Lung microvascular endothelial cell (primary cell): ENCODE measurements around the gene LRRC27. TPM values are rescaled to one million over a fixed set of nuclear protein-coding genes. Genes with fewer than 3 reads are reported as not detected.

Experiments used
- DNase-seq, 2 donors: peaks; one replicate each; pipeline versions ENCODE4 v3.0.0 to v3.0.0-alpha.2; 2010; ENCODE audit warnings: low read depth in 2 of 2
- total RNA-seq: library from RNA; depleted of rRNA; stranded (reverse); fragments of >200 nt; gene quantifications from 2 replicates; pipeline ENCODE4 v1.2.1, GENCODE V29; 2014

Gene LRRC27
- total RNA-seq, 1 donor from 2014 or later = 6.2 TPM

DNA sequence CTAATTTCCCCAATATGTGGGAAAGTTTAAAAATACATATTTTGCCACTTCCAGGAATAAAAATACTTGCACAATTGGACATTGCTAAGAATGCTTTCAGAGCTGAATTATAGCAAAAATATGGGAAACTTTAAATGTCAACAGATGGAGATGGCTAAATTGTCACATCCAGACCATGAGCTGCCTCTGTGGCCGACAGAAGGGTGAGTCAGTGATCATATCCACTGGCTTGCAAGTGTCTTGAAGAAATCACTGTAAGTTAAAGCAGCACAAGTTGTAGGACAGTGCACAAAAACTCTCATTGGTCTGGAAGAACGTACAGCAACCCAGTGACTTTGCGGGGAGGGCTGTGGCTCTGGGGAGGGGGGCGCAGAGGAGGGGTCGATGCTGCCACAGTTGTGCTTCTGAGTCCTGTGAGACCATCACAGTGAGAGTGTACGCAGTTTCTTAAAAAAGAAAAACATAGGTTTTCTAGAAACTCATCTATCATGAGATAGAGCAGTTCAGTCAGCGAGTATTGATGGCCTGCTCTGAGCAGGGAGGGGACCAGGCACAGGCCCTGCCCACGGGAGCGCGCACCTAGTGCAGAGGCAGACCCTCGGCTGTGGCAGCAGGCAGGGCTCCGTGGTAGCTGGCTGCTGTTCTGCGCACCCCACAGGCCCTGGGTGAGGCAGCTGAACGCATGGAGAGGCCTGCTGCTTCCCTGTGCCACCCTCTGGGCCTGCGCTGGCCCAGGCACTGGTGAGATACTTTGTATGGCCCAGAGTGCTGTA, 25.5 kb downstream of the LRRC27 start:
- DNase-seq = no peak

DNA sequence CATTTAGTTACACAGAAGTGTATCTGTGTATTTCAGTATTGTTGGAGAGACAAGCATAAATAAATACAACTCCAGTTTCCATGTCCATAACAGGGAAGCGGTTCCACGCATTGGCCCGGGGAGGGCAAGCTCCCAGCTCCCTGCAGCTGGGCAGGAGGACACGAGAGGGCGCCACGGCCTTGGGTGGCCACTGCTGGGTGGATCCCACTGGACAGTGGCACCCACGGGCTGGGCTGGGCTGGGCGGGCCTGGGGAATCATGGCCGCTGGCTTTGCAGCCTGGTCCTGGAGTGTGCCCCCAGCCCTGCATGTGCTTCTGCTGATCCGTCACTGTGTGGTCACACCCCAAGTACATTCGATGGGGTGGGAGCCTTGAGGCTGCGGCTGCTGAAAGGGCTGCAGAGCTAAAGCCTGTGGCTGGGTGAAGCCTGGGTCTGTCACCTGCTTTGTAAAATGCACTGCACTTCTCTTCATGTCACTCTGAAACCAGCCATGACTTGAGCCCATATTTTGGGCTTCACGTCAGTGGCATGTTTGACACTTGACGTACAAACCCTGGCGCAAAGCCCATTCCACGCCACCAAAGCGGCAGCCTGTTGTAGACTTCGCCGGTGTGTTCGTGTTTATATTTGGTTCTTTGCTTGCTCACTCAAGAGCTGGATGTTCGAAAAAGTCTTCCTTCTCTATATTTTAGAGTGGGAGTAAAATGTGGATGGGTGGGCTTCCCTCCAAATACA, 27.5 kb downstream of the LRRC27 start:
- no peak for DNase-seq

- DNase-seq = no peak
Observed at GRCh38 chr10:132360766-132361447, 28.9 kb downstream of the LRRC27 start.

GRCh38 chr10:132361581-132362101, 29.6 kb downstream of the LRRC27 start:
- no peak for DNase-seq

GRCh38 chr10:132362151-132362611, 30.2 kb downstream of the LRRC27 start:
- DNase-seq = no peak

DNA sequence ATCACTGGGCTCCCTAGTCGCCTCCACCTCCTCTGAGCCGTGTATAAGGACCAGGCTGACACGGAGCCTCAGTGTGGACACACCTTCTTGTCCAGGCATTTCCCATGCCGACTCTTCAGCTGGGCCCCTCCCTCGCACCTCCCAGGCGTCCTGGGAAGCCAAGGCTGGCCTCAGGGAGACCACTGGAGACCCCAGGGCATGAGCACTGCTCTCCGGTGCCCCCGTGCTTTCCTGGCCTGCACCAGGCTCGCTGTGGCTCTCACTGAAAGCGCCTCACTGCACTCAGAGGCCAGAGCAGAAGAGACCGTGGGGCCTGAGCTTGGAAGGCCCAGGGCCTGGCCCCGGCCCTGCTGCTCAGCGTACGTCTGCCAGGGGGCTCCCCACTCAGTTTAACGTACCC, 31.4 kb downstream of the LRRC27 start:
- no peak for DNase-seq

DNA sequence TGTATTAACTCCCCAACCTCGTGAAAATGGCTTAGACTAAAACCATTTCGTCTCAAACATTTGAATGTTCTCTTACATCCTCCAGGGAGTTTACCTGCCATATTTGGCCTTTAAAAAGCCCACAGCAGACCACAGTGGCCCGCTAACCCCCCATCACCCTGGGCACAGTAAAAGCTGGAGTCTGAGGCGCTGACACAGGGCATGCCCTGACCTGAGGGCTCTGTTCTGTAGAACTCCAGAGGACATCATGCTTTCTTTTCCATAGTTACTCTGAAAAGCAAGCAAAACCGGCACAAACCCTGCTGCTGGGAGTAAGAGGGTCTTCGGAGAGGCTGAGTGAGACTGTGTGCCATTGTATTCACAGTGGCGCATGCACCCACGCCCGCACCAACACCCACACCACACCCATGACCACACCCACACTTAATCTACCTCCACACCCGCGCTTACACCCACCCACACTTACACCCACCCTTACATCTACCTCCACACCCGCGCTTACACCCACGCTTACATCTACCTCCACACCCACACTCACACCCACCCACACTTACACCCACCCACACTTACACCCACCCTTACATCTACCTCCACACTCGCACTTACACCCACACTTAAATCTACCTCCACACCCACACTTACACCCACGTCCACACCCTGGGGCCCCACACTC, 32.1 kb downstream of the LRRC27 start:
- DNase-seq = peak; percentile 48 to 69

DNA sequence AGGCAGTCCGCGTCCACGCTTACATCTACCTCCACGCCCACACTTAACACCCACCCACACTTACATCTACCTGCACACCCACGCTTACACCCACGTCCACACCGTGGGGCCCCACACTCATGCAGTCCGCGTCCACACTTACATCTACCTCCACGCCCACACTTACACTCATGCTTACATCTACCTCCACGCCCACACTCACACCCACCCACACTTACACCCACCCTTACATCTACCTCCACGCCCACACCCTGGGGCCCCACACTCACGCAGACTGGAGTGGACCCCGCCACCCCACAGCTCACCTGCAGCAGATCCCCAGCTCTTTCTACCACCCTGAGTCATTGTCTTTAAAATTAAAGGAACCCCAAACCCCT, 32.6 kb downstream of the LRRC27 start:
- peak in 1 of 2 donors; percentile 26 for DNase-seq

DNA sequence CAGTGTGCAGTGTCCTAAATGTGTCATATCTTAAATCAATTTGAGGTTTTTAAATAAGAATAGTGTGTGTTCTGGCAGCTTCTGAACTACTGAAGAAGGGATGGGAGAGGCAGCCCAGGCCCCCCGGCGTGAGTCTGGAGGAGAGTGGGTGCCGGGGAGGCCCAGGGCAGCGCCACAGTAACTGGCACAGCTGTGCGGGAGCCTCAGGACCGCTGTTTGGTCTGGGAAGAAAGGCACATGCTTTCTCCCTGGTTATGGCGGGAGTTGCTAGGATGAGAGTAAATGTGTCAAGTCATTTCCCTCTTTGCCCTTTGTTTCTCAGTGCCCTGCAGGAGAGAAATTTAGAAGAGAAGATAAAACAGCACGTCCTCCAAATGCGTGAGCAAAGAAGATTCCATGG, 33.1 kb downstream of the LRRC27 start:
- DNase-seq = no peak

GRCh38 chr10:132366006-132366405, 34.0 kb downstream of the LRRC27 start:
- no peak for DNase-seq

DNA sequence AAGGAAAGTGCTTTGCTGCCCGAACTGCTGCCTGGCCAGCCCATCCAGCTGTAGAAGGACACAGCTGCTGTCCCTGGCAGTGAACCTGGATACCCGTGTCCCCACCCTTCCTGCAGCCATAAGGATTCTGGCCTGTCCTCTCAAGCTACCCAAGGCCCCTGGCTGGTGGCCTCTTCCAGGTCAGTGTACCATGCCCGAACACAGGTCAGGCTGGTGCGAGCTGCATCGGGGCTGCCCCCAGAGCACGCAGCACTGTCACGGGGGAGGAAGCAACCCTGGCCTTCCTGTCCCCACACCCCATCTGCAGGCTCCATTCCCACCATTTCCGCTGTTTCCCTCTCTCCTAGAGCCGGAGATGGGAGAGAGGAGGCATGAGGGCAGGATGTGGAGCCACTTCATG, 34.5 kb downstream of the LRRC27 start:
- DNase-seq = no peak

DNA sequence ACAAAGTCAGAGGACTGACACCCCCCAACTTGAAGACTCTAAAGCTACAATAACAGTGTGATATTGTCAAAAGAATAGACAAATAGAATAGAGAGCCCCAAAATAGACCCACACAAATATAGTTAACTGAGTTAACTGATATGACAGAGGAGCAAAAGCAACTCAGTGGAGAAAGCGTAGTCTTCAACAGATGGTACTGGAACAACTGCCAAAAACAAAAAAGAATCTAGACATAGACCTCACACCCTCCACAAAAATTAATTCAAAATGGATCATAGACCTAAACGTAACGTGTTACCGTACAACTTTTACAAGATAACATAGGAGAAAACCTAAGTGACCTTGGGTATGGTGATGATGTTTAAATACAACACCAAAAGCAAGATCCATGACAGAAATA, 36.4 kb downstream of the LRRC27 start:
- no peak for DNase-seq

GRCh38 chr10:132368881-132369635, 37.1 kb downstream of the LRRC27 start:
- DNase-seq = no peak

DNA sequence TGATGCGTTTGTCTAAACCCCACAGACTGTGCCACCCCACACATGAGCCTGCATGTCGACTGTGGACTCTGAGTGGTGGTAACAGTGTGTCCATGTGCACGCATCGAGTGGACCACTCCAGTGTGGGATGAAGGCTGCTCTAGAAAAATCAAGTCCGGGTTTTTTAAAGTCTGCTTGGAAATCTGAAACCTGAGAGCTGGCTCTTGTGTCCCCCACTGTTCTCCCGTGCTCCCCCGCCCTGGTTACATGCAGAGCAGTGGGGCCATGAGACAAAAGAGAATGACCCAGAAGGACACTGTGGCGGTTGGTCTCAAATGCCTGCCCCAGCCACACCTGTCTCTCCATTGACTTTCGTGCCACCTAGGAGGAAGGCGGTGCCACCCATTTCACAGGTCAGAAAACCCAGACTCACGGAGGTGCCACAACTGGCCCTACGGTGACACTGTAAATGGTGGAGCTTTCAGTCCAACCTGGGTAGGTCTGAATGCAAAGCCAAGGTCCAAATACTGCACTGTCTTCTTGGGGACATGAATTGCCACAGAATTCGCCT, 37.7 kb downstream of the LRRC27 start:
- DNase-seq = no peak

DNA sequence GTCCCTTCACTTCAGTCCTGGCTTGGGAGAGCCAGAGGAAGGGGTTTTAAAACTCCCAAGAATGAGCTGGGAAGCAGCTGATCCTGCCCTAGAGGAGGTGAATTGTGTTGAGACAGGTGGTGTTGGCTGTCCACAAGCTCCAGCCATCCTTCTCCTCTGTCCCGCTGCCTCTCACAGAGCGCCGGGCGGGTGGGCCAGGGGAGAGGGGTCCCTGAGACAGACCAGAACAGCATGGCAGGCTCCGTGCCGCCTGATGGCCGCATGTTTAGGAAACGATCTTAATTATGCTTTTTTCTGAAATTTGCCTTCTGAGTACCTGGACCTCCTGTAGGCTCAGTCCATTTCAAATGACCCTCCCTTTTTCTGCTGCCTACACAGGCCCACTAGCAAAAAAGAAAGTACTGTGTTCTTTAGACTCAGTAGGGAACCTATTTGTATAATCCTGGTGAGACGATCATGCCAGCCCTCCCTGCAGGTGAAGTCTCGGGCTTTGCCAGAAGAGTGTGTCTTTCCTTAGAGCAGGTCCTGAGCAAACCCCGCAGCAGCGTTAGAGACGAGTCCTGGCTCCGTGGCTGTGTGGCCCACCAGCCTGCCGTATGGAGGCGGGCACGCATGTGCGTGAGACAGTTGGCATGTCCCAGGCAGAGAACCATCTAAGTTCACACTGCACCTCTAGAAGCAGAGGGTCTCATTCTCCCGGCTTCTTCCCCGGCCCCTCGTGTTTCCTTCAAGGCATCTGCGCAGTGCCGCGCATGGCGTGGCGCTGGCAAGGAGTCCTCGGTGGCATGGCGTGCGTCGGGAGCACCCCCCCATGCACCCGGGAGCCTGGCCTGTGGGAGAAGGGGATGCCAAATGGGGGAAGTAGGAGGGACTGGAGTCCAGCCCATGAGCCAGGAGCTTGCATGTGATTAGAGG, 38.7 kb downstream of the LRRC27 start:
- DNase-seq = no peak

GRCh38 chr10:132371641-132372081, 39.7 kb downstream of the LRRC27 start:
- DNase-seq = no peak

GRCh38 chr10:132372516-132373095, 40.6 kb downstream of the LRRC27 start:
- no peak for DNase-seq

DNA sequence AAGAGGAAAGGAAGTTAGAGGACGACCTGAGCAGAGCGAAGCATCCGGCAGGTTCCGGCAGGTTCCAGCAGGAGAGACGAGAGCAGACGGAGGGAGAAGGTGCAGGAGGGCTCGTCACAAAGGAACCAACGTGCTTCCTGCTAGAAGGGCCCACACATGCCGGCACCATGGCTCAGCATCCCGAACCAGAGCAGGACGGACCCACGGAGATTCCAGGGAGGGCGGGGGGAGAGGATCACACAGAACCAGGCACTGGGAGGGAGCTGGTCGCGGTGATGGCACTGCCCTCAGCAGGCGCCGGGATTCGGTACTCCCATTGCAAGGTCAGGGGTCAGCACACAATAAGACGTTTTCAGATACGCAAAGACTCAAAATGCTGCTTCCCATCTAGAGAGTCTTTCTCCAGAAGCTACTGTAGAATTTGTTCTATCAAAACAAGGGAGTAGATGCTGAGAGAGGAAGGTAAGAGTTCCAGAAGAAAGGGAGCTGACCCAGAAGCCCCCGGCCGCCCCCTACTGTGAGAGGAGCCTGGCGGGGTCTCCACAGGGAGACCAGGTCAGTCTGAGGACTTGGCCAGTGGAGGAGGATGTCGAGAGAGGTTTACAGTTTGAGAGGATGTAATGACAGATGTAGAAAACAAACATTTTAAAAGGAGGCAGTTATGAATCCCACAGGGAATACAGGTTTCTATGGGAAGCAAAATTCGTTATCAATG, 41.4 kb downstream of the LRRC27 start:
- DNase-seq = no peak
